HFFc6 (cell line): ENCODE results near the gene STK32B. TPM values are rescaled to one million over a fixed set of nuclear protein-coding genes. Genes with fewer than 3 reads are reported as not detected.

Experiments
- DNase-seq: peaks from one replicate; pipeline ENCODE4 v3.0.0-alpha.2; 2018
- H3K27ac Mint-ChIP-seq: 2 replicates; pipeline ENCODE4 v1.8.0; 2020; ENCODE audit warnings: mild to moderate bottlenecking, mixed read lengths
- H3K27me3 Mint-ChIP-seq: 2 replicates; pipeline ENCODE4 v1.8.0; 2021; ENCODE audit warnings: mild to moderate bottlenecking, moderate library complexity, mixed read lengths; ENCODE audit not compliant: insufficient read depth
- H3K36me3 Mint-ChIP-seq: 2 replicates; pipeline ENCODE4 v1.8.0; 2021; ENCODE audit warnings: low read depth, mixed read lengths
- H3K4me1 Mint-ChIP-seq: 2 replicates; pipeline ENCODE4 v1.8.0; 2020; ENCODE audit warnings: low read depth, mixed read lengths
- H3K4me3 Mint-ChIP-seq: 2 replicates; pipeline ENCODE4 v1.8.0; 2020; ENCODE audit warnings: mild to moderate bottlenecking, moderate library complexity, mixed read lengths
- H3K9me3 Mint-ChIP-seq: 2 replicates; pipeline ENCODE4 v1.8.0; 2020; ENCODE audit warnings: mild to moderate bottlenecking, mixed read lengths
- CTCF ChIP-seq: fragments of 200-600 bp; sonication (generic); IDR thresholded peaks from 2 replicates; pipeline ENCODE4 v1.5.0; 2021; ENCODE audit warnings: antibody characterized with exemption, mild to moderate bottlenecking
- total RNA-seq, 6 experiments: library from RNA; stranded (reverse); fragmentation: NEBNext Ultra II Directional; extraction: Animal tissue kit (Norgen Biotek cat#: 25700); gene quantifications; 2 replicates in 1 of 6; 3 replicates in 5 of 6; pipeline ENCODE4 v1.2.3, GENCODE V29; 2021

STK32B gene
- total RNA-seq, 6 experiments from 2014 or later: 0.14 to 0.33 (median 0.18) TPM; not detected in 1

- H3K4me1 Mint-ChIP-seq: no peaks in the 10 kb centered on the region
- H3K36me3 Mint-ChIP-seq: no peaks in the 10 kb centered on the region
- H3K27ac Mint-ChIP-seq: no peak overlapping the region
- TF ChIP-seq CTCF: peak; percentile 86
- no peak for DNase-seq
- H3K9me3 Mint-ChIP-seq: peaks cover 4% of the 10 kb centered on the region
- H3K4me3 Mint-ChIP-seq: no peak overlapping the region
- H3K27me3 Mint-ChIP-seq: peaks cover 6% of the 10 kb centered on the region
These were observed 348.6 kb downstream of the STK32B start for GRCh38 chr4:5399790-5400421.

DNA sequence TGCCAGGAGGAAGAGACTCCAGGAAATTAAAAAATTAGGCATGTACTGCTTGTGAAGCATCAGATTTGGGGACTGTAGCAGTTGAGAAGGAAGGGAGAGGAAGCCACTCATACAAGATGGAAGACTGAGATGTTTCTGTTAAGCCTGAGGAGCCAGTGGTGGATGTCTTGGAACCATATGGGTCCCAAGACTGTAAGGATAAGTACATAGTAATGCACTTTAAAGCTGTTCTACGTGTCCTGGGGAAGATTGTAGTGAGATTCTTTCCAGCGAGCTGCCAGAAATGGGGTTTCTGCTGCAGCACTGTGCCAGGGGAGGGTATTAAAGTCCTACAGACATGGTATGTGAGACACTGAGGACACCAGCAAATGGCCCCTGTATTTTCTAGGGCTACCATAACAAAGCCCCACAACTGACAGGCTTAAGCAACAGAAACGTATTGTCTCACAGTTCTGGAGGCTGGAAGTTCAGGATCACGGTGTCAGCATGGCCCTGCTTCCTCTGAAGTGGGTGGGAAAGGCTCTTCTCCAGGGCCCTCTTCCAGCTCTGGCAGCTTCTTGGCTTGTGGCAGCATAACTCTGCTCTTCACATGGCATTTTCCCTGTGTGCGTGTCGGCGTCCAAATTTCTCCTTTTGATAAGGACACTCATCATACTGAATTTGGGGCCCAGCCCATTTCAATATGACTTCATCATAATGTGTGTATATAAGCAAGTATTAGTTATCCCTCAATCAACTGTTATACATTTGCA, 352.6 kb downstream of the STK32B start:
- H3K9me3 Mint-ChIP-seq: peaks cover 18% of the 10 kb centered on the region
- no peak for DNase-seq
- H3K36me3 Mint-ChIP-seq: no peaks in the 10 kb centered on the region
- peaks cover 6% of the 10 kb centered on the region for H3K27me3 Mint-ChIP-seq
- no peak overlapping the region for H3K27ac Mint-ChIP-seq
- H3K4me1 Mint-ChIP-seq: no peaks in the 10 kb centered on the region
- no peak for TF ChIP-seq CTCF
- no peak overlapping the region for H3K4me3 Mint-ChIP-seq

DNA sequence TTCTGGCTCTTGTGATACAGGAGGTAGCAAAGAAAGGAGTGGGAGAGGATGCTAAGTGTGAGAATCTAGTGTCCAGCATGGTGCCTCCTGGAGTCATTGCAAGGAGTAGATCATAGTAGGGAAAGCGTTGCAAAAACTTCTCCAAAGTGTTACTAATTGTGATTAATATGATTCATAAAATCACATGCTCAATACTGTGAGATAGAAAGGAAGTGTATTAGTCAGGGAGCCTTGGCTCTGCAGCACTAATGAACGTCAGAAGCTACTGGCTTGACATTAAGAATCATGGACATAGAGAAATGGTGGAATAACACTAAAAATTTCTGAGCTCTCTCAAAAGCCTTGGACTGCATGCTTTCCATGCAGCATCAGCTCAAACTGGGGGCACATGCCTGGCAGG, 358.0 kb downstream of the STK32B start:
- peaks cover 4% of the 10 kb centered on the region for H3K27me3 Mint-ChIP-seq
- no peaks in the 10 kb centered on the region for H3K36me3 Mint-ChIP-seq
- H3K4me3 Mint-ChIP-seq: no peak overlapping the region
- no peak for TF ChIP-seq CTCF
- H3K9me3 Mint-ChIP-seq: peaks cover 13% of the 10 kb centered on the region
- H3K27ac Mint-ChIP-seq: no peak overlapping the region
- H3K4me1 Mint-ChIP-seq: peaks cover 5% of the 10 kb centered on the region; the same call in 1 of the 2 replicates
- DNase-seq: no peak

GRCh38 chr4:5409972-5410618, 358.8 kb downstream of the STK32B start:
- no peak for DNase-seq
- Mint-ChIP-seq H3K9me3 (peaks cover 13% of the 10 kb centered on the region), H3K27me3 (peaks cover 4% of the 10 kb centered on the region), H3K27ac (no peak overlapping the region), H3K4me3 (peak overlapping the region; percentile 82; the same call in 1 of the 2 replicates), H3K36me3 (no peaks in the 10 kb centered on the region), H3K4me1 (peaks cover 5% of the 10 kb centered on the region; the same call in 1 of the 2 replicates)
- peak; percentile 47 for TF ChIP-seq CTCF

GRCh38 chr4:5412296-5412695, 361.0 kb downstream of the STK32B start:
- Mint-ChIP-seq H3K27me3 (peaks cover 4% of the 10 kb centered on the region), H3K36me3 (no peaks in the 10 kb centered on the region), H3K4me1 (peaks cover 5% of the 10 kb centered on the region; the same call in 1 of the 2 replicates), H3K4me3 (no peak overlapping the region), H3K27ac (no peak overlapping the region), H3K9me3 (peaks cover 8% of the 10 kb centered on the region)
- no peak for TF ChIP-seq CTCF
- no peak for DNase-seq
